Muscle of arm (tissue), 12 donors: ENCODE measurements around the gene OPCML. TPM values are rescaled to one million over a fixed set of nuclear protein-coding genes. Genes with fewer than 3 reads are reported as not detected.

ENCODE experiments used
- DNase-seq: peaks from one replicate; pipeline ENCODE4 v3.0.0-alpha.2; 2013
- polyA plus RNA-seq, 12 donors: library from polyadenylated mRNA; unstranded; fragments of 120-200 nt; gene quantifications; one replicate each; pipeline ENCODE4 v1.2.1, GENCODE V29; 2013; ENCODE audit not compliant: insufficient read length in 12 of 12

The OPCML gene
- polyA plus RNA-seq, 12 donors: 1.1 to 3.0 (median 1.8) TPM; not detected in 1

DNA sequence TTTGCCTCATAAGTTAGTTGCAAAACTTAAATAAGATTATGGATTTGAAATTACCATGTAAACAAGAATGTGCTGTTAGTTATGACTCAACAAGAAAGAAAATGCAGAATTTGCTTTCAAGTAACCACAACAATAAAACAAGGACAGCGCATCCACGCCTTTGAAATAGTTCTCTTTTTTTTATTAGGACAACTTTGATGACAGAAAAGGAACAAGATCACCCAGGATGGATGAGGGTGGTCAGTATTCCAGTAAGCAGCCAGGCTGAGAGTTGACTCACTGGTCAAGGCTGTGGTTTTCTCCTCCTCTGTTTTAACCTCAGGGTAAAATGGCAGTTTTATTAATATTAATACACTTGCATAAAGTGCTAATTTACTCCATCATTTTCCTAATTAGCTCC lies 544.4 kb downstream of the OPCML start:
- DNase-seq: no peak

DNA sequence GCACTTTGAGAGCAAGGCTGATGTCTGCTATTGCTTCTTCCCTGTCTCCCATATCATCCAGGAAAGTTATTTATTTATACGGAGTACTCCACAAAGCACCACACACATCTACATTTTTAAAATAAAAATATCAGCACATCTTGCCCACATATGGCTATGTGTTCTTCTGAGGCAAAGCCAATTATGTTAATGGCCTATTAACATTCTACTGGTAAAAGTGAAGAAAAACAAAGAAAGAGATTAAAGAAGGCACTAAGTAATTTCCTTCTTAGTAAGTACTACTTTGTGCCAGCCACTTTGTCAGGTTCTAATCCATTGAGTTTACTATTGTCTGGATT lies 548.7 kb downstream of the OPCML start:
- DNase-seq: no peak

DNA sequence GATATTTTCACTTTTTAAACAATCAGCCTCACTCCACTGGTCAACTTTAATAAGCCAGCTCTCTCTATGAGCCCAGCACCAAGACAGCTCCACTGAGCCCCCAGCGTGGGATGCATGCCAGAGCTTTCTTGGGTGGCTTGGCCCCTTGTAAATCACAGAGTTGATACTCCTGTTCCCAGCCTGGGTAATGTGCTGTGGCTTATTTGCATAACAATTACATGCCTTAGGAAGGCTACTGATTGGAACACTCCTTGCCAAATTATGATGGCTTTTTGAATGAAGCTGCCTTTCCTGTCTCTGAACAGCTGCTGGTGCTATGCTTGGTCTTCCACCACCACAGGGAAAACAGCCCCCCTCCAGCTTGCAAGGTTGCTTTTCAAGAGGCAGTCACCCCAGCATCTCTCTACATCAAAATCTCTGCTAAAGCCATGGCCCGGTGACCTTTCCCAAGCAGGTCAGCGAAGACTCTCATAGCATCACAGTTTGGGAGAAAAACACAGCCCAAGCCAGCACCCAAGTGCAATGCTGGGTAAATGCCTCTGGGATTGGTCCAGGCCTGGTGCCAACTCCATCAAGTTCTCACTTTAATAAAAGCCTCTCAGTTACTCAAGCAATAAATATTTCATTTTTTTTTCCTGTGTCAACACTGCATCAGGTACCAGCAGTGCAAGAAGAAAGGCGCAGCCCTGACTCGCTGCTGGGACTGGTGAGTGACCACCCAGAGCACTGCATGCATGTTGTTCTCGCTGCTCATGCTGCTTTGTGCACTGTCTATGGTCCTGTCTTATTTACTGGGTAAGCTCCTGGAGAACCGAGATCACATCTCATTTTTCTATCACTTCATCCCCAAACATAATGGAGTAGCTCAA lies 549.3 kb downstream of the OPCML start:
- no peak for DNase-seq

DNA sequence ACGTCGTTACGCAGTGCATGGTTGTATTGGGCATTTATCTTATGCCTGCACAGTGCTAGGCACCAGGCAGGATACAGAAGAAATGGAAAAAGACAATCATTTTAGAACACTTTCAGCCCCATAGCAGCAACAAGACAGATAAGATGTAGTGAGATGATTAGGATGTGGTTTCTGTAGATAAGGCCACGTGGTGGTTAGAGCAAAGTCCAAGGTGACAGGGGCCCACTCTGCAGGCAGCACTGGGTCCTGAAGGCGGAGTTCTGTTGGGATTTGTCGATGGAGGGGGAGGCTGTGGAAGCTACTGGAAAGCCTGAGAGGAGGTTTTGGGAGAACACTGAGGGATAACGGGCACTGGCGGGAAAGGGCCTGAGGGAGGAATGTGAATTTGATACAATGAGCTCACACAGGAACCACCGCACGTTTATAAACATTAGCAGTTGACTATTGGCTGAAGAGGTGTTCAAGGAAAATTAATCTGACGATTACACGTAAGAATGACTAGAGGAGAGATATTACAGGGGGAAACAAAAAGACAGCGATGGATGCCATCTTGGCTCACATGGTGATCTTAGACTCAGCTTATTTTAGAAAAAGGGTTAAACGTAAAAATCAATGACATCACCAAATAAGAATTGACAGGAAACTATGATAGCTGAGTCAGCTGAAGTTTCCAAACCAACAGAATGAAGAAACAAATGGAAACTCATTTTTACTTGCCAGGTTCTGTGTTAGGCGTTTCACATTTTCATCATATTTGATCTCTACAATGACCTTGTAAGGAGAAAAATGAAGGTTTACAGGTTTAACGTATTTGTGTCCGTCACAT lies 551.0 kb downstream of the OPCML start:
- no peak for DNase-seq

DNA sequence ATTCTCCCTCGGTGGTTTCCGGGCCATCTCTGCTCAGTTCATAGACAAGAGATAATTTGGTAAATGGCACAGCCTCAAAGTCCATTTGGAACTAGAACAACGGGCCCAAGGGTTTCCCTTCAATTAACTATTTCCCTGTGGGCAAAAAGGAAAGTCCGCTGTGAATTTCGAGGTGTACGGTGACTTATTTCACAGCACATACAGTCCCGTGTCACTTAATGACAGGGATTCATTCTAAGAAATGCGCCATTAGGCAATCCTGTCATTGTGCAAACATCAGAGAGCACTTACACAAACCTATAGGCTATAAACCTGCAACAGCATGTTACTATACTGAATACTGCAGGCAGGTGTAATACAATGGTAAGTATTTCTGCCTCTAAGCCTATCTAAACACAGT lies 551.6 kb downstream of the OPCML start:
- no peak for DNase-seq

DNA sequence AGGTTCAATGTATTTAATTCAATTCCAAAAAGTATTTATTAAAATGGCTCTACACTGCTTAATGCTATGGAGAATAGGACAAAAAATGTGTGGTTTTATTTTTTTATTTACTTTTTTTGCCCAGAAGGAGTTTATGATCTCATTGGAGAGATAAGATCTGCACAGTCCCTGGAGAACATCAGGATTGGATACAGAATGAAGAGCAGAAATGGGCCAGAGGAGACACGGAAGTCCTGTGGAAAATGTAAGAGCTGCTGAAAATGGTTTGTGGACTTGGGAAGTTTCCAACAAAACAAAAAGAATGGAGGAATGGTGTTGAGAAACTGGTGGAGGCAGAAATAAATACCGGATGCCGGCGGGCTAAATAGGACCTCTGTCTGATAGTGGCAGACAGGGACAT lies 554.6 kb downstream of the OPCML start:
- no peak for DNase-seq

DNA sequence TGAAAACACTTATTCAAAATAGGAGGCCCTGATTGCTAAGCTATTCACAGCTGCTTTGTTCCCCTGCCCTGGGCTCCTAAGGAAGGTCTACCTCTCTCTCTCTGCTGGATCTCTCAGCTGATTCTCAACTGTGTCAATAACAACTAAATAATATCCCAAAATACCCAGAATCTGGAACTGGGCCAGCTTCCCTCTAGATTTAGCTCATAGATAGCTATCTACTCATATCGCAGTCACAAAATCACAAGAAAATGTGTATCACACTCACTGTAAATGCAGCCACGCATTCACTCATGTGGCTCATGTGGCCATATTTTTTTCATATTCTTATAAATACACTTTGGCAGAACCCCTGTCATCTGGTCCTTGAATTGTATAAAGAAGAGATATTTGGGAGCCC lies 555.1 kb downstream of the OPCML start:
- DNase-seq: no peak

DNA sequence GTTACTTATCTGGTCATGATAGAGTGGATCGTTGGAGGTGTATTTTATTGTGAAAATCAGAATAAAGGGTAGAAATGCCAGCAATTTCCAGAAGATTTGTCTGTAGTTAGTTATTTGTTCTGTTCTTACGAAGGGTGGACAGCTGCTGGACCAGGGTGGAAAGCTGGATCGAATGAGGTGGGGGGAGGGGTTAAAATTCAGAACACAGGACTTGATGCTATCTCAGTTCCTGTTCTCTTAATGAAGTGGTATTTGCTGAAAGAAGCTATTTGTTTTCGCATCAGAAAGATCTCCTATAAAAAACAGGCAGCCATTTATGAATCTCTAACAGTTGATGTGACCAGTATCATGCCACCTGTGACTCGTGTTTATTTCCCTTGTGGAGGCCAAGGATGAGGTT lies 556.2 kb downstream of the OPCML start:
- no peak for DNase-seq

DNA sequence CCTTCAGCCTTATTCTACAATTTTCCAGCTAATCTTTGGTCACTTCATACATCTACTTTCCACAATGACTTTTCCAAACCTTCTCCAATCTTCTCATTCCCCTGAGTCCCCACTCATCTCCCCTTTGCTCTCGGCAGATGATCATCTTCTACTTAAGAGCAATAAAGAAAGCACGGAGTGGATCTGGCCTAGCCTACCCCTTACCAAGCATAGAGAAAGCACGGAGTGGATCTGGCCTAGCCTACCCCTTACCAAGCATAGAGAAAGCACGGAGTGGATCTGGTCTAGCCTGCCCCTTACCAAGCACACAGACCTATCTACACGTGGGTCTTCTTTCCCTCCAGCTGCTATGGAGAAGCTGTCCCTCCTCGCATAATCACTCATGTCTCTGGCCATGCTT lies 558.6 kb downstream of the OPCML start:
- DNase-seq: no peak

DNA sequence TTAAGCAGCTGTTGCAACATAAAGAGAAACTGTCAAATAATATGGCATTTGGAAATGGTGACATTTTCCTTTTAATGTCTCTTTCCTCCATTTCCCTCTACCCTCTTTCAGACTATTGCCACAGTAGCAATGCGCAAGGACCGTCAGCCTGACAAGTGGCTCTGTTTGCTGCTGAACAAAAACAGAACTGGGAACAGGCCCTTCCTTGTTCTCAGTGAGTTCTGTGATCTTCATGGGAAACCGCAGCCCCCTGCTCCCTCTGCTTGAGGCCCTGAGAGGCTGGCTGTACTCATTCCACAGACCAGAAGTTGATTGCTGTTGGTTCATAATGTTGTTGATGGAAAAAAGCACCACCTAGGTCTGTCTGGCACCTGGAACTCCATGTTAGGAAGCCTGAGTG lies 559.7 kb downstream of the OPCML start:
- DNase-seq: no peak

DNA sequence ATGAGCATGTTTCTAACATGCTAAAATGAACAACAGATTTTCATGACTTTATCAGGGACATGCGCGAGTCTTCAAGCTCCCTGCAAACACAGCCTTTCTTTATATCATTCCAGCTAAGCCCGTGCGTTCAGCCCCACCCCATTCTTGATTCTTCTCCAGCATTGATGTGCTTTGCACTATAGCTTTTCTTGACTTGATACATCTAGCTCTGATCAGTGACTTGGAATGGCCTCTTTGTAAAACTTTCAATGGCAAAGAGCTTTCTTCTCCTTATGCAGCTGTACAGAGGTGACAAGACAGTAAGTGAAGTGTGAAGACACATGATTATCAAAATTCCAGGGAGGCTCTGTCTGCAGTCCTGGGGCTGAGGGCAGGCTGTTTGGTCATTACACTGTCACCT lies 561.0 kb downstream of the OPCML start:
- no peak for DNase-seq

DNA sequence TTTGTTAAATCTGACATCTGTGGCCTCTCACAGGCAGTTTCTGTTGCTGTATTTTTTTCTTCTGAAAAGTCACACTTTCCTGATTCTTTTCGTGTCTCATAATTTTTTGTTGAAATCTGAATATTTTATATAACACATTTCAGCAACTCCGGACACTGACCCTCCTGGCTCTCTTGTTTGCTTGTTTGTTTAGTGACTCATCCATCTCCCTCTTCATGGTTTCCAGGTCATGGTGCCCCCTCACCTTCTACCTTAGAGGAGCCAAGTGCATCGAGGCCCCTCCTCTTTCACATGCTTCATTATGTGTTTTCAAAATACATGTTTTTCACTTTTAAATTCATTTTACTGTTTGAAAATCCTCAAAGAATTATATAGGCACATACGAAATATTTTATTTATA lies 562.4 kb downstream of the OPCML start:
- no peak for DNase-seq

DNA sequence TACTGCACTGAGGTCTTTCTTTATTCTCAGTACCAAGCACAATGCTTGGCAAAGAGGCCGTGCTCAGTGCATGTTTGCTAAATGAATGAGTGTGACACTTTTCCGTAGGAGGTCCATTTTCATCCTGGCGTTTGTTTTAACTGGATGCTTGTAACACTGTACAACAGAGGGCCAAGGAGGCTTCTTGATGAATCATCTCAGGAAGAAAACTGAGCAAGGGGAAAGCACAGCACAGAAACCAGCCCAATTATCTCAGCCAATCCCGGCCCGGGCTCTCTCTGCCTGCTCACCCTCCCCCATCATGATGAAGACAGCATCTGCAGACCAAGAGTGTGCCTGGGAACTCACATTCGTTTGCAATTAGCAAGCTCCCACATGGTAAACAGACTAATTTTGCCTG lies 570.3 kb downstream of the OPCML start:
- DNase-seq: no peak

DNA sequence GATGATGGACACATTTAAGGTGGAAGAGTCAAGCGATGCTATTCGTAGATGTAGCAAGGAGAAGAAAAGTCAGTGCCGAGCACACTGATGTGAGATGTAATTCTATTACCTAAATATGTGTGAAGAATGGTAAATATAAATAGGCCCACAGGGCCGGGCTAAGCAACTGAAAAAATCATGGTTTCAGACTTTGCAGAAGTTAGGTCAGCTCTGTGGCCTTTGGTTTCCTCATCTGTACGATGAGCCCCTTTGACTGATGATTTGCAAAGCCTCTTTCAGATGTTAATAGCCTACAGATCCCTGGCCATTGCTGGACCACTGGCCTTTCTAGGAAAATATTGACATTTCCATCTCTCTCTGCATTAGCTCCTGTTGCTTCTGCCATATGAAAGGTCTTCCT lies 570.8 kb downstream of the OPCML start:
- no peak for DNase-seq

DNA sequence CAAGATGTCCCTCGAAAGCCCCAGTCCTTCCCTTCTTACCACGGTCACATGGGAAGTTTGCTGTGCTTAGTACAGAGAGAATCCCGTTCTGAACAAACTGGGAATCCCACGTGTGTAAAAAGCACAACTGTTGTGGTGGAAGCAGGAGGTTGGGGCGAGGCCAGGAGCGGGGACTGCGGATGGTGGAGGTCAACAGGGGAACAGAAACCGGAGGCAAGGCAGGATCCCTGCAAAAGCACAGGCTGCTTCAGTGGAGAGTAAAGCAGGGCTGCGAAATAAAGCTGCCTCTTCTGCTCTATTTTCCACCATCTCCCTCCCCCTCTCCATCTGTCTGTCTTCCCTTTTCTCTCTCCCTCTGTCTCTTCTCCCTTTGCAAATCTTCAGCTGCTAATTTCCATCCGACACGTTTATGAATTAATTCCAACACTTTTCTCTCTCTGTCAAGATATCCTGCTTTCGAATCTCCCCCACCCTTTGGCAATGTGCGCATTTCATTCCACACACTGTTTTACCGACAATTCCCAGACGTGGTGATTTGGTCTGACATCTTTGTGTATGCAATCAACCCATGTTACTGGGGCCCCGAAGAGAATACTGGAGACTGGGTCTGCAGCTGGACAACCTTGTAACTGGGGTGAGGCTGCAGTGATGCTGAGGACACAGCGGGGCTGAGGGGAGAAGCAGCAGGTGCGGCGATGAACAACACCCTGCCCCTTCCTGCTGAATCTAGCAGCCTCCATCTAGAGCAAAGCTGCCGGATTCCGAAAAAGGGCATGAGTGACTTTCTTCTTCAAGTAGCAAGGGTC lies 571.8 kb downstream of the OPCML start:
- DNase-seq: no peak

DNA sequence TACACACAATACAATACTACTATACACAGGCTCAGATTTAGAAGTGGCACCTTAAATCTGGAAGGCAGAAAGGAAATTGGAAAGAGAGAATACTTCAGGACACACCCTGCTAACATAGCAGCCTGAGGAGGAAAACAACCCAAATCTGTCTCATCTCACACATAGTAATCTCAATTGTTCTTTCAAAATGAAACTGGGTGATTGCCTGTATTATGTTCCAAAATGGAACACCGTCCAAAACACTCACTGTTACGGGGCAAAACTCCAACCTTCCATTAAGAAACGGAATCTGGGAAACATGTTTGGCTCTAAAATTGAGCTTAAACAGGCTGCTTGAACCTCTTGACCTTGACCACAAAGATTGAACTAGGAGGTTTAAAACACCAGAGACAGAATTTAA lies 572.6 kb downstream of the OPCML start:
- DNase-seq: no peak

DNA sequence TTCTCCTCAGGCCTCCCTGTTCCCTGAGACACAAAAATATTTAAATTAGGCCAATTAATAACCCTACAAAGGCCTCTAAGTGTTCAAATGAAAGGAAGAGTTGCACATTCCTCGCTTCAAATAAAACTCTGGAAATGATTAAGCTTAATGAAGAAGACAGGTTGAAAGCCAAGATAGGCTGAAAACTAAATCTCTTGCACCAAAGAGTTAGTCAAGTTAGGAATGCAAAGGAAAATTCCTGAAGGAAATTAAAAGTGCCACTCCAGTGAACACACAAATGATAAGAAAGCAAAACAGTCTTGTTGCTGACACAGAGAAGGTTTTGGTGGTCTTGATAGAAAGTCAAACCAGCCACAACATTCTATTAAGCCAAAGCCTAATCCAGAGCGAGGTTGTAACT lies 574.4 kb downstream of the OPCML start:
- no peak for DNase-seq

DNA sequence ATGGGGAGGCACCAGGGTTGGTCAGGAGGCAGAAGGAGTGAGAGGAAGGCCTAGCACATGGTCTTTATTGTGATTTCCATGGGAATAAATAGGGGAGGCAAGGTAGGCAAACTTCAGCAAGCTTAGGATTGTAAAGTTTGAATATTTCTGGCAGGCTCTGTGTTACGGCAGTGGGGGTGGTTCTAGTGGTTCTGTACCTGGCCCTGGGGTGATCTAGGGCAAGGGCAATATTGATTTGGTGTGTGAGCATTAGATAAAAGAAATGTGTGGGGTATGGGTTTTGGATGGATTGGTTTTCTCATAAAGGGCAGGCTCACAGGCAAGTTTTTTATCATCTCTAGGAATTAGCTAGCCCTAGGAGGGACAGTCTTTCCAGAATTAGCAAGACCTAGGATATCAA lies 584.0 kb downstream of the OPCML start:
- DNase-seq: no peak

DNA sequence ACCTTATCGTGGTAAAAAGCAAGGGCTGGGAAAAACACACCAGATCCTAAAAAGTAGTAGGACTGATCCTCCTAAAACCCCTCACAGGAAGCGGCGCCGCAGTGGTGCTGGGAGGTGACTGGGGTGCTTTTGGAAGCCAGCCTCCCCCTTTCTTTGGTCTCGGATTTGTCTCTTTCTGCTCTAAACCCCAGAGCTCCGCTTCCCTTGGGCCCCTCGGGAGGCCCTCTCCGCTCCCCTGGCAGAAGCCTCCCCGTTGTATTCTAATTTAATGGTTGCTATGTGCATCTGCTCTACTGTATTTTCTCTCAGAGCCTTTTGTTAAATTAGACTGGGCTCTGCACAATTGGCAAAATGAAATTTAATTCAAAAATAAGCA lies 587.7 kb downstream of the OPCML start:
- DNase-seq: no peak

DNA sequence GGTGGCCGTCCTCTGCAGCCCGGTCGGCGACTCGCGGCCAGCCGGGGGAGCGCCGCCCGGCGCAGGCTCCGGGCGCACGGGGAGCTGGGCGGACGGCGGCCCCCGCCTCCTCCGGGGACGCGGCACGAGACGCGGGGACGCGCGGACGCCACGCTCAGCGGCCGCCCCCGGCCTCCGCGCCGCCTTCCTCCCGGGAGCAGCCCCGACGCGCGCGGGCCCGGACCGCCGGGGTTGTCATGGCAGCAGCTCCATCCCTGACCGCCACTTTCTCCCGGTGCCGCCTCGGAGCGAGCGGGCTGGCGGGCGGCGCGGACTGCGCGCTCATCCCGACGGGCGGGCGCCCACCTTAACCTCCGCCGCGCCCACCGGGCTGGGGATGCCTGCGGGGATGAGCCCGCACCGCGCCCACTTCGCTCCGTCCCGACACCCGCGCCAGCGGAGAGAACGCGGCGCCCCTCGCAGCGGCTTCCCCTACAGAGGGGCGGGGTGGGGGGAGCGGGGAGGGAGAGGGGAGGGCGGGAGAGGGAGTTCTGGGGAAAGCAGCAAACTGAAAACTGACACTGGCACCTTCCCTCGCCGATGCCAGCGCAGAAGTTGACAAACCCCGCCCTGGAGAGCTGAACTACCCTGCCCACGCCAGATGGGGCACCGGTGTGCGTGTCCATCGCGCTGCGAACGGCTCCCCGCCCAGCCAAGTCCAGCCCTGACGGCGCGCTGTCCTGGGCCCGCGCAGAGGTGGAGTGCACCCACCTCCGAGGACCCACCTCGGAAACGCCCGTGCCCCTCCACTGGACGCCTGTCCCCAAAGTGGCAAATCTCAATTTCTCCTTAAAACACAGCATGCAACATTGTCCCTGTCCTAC lies 588.4 kb downstream of the OPCML start:
- DNase-seq: no peak

DNA sequence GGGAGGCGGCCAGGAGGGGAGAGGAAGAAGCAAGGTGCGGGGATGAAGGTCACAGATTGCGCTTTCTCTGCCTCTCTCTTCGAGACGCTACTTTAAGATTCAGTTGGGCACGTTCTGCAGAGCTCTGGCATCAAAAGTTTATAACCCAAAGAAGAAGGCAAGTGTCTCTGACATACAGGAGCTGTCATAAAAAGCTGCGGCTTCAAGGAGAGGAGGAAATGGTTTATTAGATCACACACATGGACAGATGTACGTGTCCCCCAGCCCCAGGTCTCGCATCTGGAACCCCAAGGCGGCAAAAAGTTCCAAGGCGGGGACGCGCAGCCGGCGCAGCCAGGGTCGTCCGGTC lies 589.0 kb downstream of the OPCML start:
- DNase-seq: no peak
